B cell (primary cell): ENCODE data around the gene PAAF1. TPM values are rescaled to one million over a fixed set of nuclear protein-coding genes. Genes with fewer than 3 reads are reported as not detected.
A peak's percentile ranks its signal among the peaks of the same experiment; 100 is the strongest.
"Not testable (repeated sequence)": the region's sequence is repeated elsewhere in the genome, so short reads cannot be mapped to it uniquely, and the experiment has no call there.

Experiments
- ATAC-seq: fragments of 200-7000 bp; cut with Tn5 transposase; one replicate; pipeline ENCODE4 v1.10.0; 2021; ENCODE audit warnings: low read depth, mild to moderate bottlenecking, moderate number of reproducible peaks, moderate library complexity
- CTCF ChIA-PET: fragments of 350-600 bp; sonication (Branson Sonifier 250); formaldehyde crosslinking; loops from one replicate; lab custom pipeline; 2021; ENCODE audit warnings: antibody characterized with exemption, inconsistent platforms; lab: Charles Lee
- POLR2A ChIA-PET: fragments of 350-600 bp; sonication (Branson Sonifier 250); formaldehyde crosslinking; loops from one replicate; lab custom pipeline; 2021; ENCODE audit warnings: antibody characterized with exemption; lab: Charles Lee
- DNase-seq: peaks from one replicate; pipeline ENCODE4 v3.0.0; 2013
- H2AFZ ChIP-seq: 2 replicates; pipeline ENCODE4 v1.6.1; 2012; ENCODE audit warnings: mild to moderate bottlenecking, low read depth, low read length; ENCODE audit not compliant: insufficient read depth, poor library complexity, severe bottlenecking
- H3K27ac ChIP-seq, 2 donors: 1 replicate in 1 of 2; 2 replicates in 1 of 2; pipeline ENCODE4 v1.5.1; 2012 to 2013; ENCODE audit warnings: low read length in 2 of 2, mild to moderate bottlenecking in 2 of 2, moderate library complexity in 1 of 2
- H3K27me3 ChIP-seq, 4 experiments: fragments of 200-600 bp in 1 of 4; sonication (generic) in 1 of 4; replicated peaks in 1 of 4; 1 replicate in 2 of 4; 2 replicates in 2 of 4; pipeline versions ENCODE4 v1.6.1 to v1.7.0; 2013 to 2016; ENCODE audit warnings: low read length in 3 of 4, mild to moderate bottlenecking in 2 of 4, mixed read lengths in 1 of 4, moderate library complexity in 1 of 4; ENCODE audit not compliant: insufficient read depth in 4 of 4, control insufficient read depth in 3 of 4; ENCODE audit errors: control extremely low read depth in 1 of 4
- H3K36me3 ChIP-seq, 2 experiments: replicated peaks in 1 of 2; 1 replicate in 1 of 2; 2 replicates in 1 of 2; pipeline versions ENCODE4 v1.6.1 to v1.7.1; 2013; ENCODE audit warnings: low read length in 1 of 2; ENCODE audit not compliant: insufficient read depth in 2 of 2, control insufficient read depth in 1 of 2; ENCODE audit errors: control extremely low read depth in 1 of 2, extremely low read depth in 1 of 2
- H3K4me1 ChIP-seq, 2 donors: fragments of 200-600 bp in 1 of 2; sonication (generic) in 1 of 2; 1 replicate in 1 of 2; 2 replicates in 1 of 2; pipeline versions ENCODE4 v1.5.1 to v1.6.1; 2013 to 2017; ENCODE audit warnings: low read length in 2 of 2; ENCODE audit not compliant: control insufficient read depth in 2 of 2, insufficient read depth in 2 of 2
- H3K4me2 ChIP-seq: replicated peaks from 2 replicates; pipeline ENCODE3; 2012; ENCODE audit warnings: mild to moderate bottlenecking, low read depth, low read length; ENCODE audit not compliant: poor library complexity, severe bottlenecking
- H3K4me3 ChIP-seq, 5 experiments: fragments of 200-600 bp in 1 of 5; sonication (generic) in 1 of 5; 1 replicate in 3 of 5; 2 replicates in 2 of 5; pipeline versions ENCODE4 v1.5.1 to v1.7.0; 2011 to 2016; ENCODE audit warnings: low read length in 4 of 5, mild to moderate bottlenecking in 4 of 5, low read depth in 2 of 5, control low read depth in 1 of 5, moderate library complexity in 1 of 5; ENCODE audit not compliant: insufficient read depth in 1 of 5; ENCODE audit errors: control extremely low read depth in 1 of 5, extremely low read depth in 1 of 5
- H3K79me2 ChIP-seq: fragments of 200-600 bp; sonication (generic); one replicate; pipeline ENCODE4 v1.6.0; 2016; ENCODE audit warnings: low read length; ENCODE audit not compliant: control insufficient read depth, insufficient read depth
- H3K9ac ChIP-seq: fragments of 200-600 bp; sonication (generic); 2 replicates; pipeline ENCODE4 v1.6.1; 2017; ENCODE audit warnings: mild to moderate bottlenecking, low read length, moderate library complexity
- H3K9me3 ChIP-seq, 3 donors: one replicate each; pipeline versions ENCODE4 v1.6.1 to v1.7.1; 2013; ENCODE audit warnings: low read length in 2 of 3; ENCODE audit not compliant: control insufficient read depth in 2 of 3, insufficient read depth in 1 of 3; ENCODE audit errors: control extremely low read depth in 1 of 3
- H4K20me1 ChIP-seq: 2 replicates; pipeline ENCODE4 v1.6.0; 2012; ENCODE audit warnings: mild to moderate bottlenecking, low read length; ENCODE audit not compliant: insufficient read depth, control insufficient read depth, poor library complexity, severe bottlenecking
- H3K27ac Mint-ChIP-seq: one replicate; pipeline ENCODE4 v1.8.0; 2021; ENCODE audit warnings: mixed read lengths
- H3K27me3 Mint-ChIP-seq: one replicate; pipeline ENCODE4 v1.8.0; 2021; ENCODE audit warnings: mixed read lengths
- H3K4me1 Mint-ChIP-seq: one replicate; pipeline ENCODE4 v1.8.0; 2021; ENCODE audit warnings: mixed read lengths
- H3K4me3 Mint-ChIP-seq: one replicate; pipeline ENCODE4 v1.8.0; 2021; ENCODE audit warnings: mixed read lengths
- H3K9me3 Mint-ChIP-seq: one replicate; pipeline ENCODE4 v1.8.0; 2022; ENCODE audit warnings: mixed read lengths; ENCODE audit not compliant: insufficient read depth
- EZH2 ChIP-seq: IDR thresholded peaks from 2 replicates; pipeline ENCODE4 v1.6.1; 2012; ENCODE audit warnings: borderline replicate concordance, low read depth, mild to moderate bottlenecking, moderate library complexity, low read length; ENCODE audit not compliant: insufficient read depth, poor library complexity, severe bottlenecking
- WGBS: methylation state at CpG from one replicate; pipeline ENCODE4 v1.1.5; 2013; ENCODE audit warnings: missing lambda C conversion rate; ENCODE audit not compliant: insufficient coverage; 5-methylcytosine and 5-hydroxymethylcytosine counted together
- intact Hi-C: fragments of 100-400 bp; cut with micrococcal nuclease; formaldehyde crosslinking; loops from one replicate; pipeline ENCODE4 v1.10.0; 2022
- polyA plus RNA-seq: library from polyadenylated mRNA; depleted of rRNA; stranded (reverse); fragments of >200 nt; gene quantifications from 2 replicates; pipeline ENCODE4 v1.2.3, GENCODE V29; 2012
- total RNA-seq, 2 donors: library from RNA; stranded (reverse); fragments of 120-200 nt in 1 of 2; gene quantifications; 1 replicate in 1 of 2; 2 replicates in 1 of 2; pipeline versions ENCODE4 v1.2.3 to v1.2.4, GENCODE V29; 2013 to 2022
- TF ChIP-seq, protein P1 (sequence below): fragments of 200-600 bp; IDR thresholded peaks from one replicate; pipeline ENCODE4 v1.8.0; 2022; ENCODE audit warnings: antibody characterized with exemption, mild to moderate bottlenecking

PAAF1 gene
- total and polyA plus RNA-seq, 2 donors (not counting 1 experiment from before 2014, with no cell fraction given): 11.5 to 19.5 TPM

DNA sequence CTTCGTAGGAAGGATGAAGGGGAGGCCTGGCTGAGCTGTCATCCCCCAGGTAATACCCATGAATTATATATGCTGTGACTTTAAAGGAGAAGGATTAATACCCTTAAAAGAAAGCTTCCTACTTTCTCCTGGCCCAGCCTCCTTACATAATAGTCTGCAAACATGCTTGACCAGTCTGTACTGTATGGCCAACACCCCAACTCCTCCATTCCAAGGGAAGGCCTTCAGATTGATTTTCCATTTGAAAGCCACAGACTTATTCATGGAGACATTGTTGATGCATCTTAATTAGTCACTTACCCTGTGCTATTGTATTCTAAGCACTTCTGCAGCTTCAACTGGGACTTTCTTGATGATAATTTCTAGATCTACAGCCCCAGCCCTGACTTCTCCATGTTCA is 2.0 kb downstream of the PAAF1 start:
- ChIA-PET POLR2A (no interaction called here), CTCF (no interaction called here)
- no peak for DNase-seq
- TF ChIP-seq, protein P1, sequence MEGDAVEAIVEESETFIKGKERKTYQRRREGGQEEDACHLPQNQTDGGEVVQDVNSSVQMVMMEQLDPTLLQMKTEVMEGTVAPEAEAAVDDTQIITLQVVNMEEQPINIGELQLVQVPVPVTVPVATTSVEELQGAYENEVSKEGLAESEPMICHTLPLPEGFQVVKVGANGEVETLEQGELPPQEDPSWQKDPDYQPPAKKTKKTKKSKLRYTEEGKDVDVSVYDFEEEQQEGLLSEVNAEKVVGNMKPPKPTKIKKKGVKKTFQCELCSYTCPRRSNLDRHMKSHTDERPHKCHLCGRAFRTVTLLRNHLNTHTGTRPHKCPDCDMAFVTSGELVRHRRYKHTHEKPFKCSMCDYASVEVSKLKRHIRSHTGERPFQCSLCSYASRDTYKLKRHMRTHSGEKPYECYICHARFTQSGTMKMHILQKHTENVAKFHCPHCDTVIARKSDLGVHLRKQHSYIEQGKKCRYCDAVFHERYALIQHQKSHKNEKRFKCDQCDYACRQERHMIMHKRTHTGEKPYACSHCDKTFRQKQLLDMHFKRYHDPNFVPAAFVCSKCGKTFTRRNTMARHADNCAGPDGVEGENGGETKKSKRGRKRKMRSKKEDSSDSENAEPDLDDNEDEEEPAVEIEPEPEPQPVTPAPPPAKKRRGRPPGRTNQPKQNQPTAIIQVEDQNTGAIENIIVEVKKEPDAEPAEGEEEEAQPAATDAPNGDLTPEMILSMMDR: no peak
- no peak for TF ChIP-seq EZH2
- no peaks in the 10 kb centered on the region for H3K9me3 Mint-ChIP-seq
- Histone ChIP-seq H3K4me3 (no peak overlapping the region), H3K9ac (no peak overlapping the region), H2AFZ (no peak overlapping the region), H4K20me1 (no peaks in the 10 kb centered on the region), H3K4me2 (no peak overlapping the region), H3K9me3 (no peaks in the 10 kb centered on the region), H3K36me3 (peaks cover 5 to 14% of the 10 kb centered on the region in 2 experiments), H3K27me3 (no peaks in the 10 kb centered on the region), H3K79me2 (peaks cover 64% of the 10 kb centered on the region), H3K27ac (no peak overlapping the region), H3K4me1 (peaks cover 19 to 24% of the 10 kb centered on the region in 2 donors)
- H3K27ac Mint-ChIP-seq: no peak overlapping the region
- WGBS: no CpG with 5 or more reads among the region's 1 CpG
- no peak for ATAC-seq
- H3K4me1 Mint-ChIP-seq: peaks cover 33% of the 10 kb centered on the region
- peak overlapping the region; percentile 10 for H3K4me3 Mint-ChIP-seq
- intact Hi-C loops: no loop called here
- H3K27me3 Mint-ChIP-seq: no peaks in the 10 kb centered on the region

DNA sequence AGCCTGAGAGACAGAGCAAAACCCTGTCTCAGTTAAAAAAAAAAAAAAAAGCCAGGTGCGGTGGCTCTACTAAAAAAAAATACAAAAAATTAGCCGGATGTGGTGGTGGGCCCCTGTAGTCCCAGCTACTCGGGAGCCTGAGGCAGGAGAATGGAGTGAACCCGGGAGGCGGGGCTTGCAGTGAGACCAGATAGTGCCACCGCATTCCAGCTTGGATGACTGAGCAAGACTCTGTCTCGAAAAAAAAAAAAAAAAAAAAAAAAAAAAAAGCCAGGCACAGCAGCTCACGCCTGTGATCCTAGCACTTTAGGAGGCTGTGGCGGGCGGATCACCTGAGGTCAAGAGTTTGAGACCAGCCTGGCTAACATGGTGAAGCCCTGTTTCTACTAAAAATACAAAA is 3.6 kb downstream of the PAAF1 start:
- WGBS: 95% methylated on average over 10 of the region's 10 CpGs
- H3K4me2 ChIP-seq, CTCF ChIA-PET, DNase-seq, H3K4me3 ChIP-seq, H3K9me3 ChIP-seq, H3K27me3 ChIP-seq, H3K27me3 Mint-ChIP-seq, H2AFZ ChIP-seq, H3K27ac ChIP-seq, H3K9me3 Mint-ChIP-seq, ATAC-seq, H3K36me3 ChIP-seq, H3K9ac ChIP-seq, H3K27ac Mint-ChIP-seq, H3K4me3 Mint-ChIP-seq, H4K20me1 ChIP-seq, intact Hi-C loops: not testable (repeated sequence)
- POLR2A ChIA-PET: interaction anchor here (1.1 kb wide), 1 partner anchor 12 kb away, joined by 6 read pairs; no protein-coding TSS in a partner anchor
- H3K4me1 Mint-ChIP-seq: peaks cover 23% of the 10 kb centered on the region
- Histone ChIP-seq H3K79me2 (peaks cover 51% of the 10 kb centered on the region), H3K4me1 (peaks cover 13 to 17% of the 10 kb centered on the region in 2 donors)
